CD4-positive, alpha-beta memory T cell (primary cell): ENCODE data around the gene PIK3CG. TPM values are rescaled to one million over a fixed set of nuclear protein-coding genes. Genes with fewer than 3 reads are reported as not detected.
"Not testable (repeated sequence)": the region's sequence is repeated elsewhere in the genome, so short reads cannot be mapped to it uniquely, and the experiment has no call there.

Source experiments
- CTCF ChIA-PET: fragments of 350-600 bp; sonication (Branson Sonifier 250); formaldehyde crosslinking; loops from one replicate; lab custom pipeline; 2021; ENCODE audit warnings: inconsistent platforms; ENCODE audit not compliant: partially characterized antibody; lab: Charles Lee
- POLR2A ChIA-PET: fragments of 350-600 bp; sonication (Branson Sonifier 250); formaldehyde crosslinking; loops from one replicate; lab custom pipeline; 2021; ENCODE audit not compliant: partially characterized antibody; lab: Charles Lee
- DNase-seq, 5 donors: peaks; one replicate each; pipeline versions ENCODE4 v3.0.0 to v3.0.0-alpha.2; 2020 to 2022; ENCODE audit warnings: mixed read lengths in 1 of 5
- H3K27ac ChIP-seq: one replicate; pipeline ENCODE4 v1.7.0; 2013; ENCODE audit warnings: low read depth, low read length
- H3K27me3 ChIP-seq: 2 replicates; pipeline ENCODE4 v1.7.0; 2013; ENCODE audit warnings: mild to moderate bottlenecking, low read length, moderate library complexity; ENCODE audit not compliant: insufficient read depth
- H3K36me3 ChIP-seq: 2 replicates; pipeline ENCODE4 v1.7.0; 2013; ENCODE audit warnings: mild to moderate bottlenecking, low read length, moderate library complexity; ENCODE audit not compliant: insufficient read depth
- H3K4me1 ChIP-seq: 2 replicates; pipeline ENCODE4 v1.7.0; 2013; ENCODE audit warnings: mild to moderate bottlenecking, low read length, moderate library complexity; ENCODE audit not compliant: insufficient read depth
- H3K4me3 ChIP-seq, 2 donors: one replicate each; pipeline ENCODE4 v1.7.0; 2013; ENCODE audit warnings: low read length in 2 of 2, mild to moderate bottlenecking in 1 of 2
- H3K9me3 ChIP-seq, 2 donors: one replicate each; pipeline ENCODE4 v1.7.0; 2013; ENCODE audit warnings: low read length in 2 of 2, control low read depth in 1 of 2; ENCODE audit not compliant: control insufficient read depth in 1 of 2
- H3K27ac Mint-ChIP-seq, 7 donors: one replicate each; pipeline ENCODE4 v1.8.0; 2020 to 2021; ENCODE audit warnings: mixed read lengths in 7 of 7, mild to moderate bottlenecking in 6 of 7, inconsistent platforms in 3 of 7, moderate library complexity in 3 of 7
- H3K27me3 Mint-ChIP-seq, 2 donors: one replicate each; pipeline ENCODE4 v1.8.0; 2020 to 2021; ENCODE audit warnings: mixed read lengths in 2 of 2
- H3K36me3 Mint-ChIP-seq, 2 donors: one replicate each; pipeline ENCODE4 v1.8.0; 2020 to 2021; ENCODE audit warnings: mixed read lengths in 2 of 2, inconsistent platforms in 1 of 2, mild to moderate bottlenecking in 1 of 2
- H3K4me1 Mint-ChIP-seq, 4 donors: one replicate each; pipeline ENCODE4 v1.8.0; 2020 to 2021; ENCODE audit warnings: mixed read lengths in 4 of 4, mild to moderate bottlenecking in 1 of 4
- H3K4me3 Mint-ChIP-seq, 8 donors: one replicate each; pipeline ENCODE4 v1.8.0; 2020 to 2021; ENCODE audit warnings: mixed read lengths in 8 of 8, mild to moderate bottlenecking in 7 of 8, moderate library complexity in 6 of 8, inconsistent platforms in 3 of 8
- H3K9me3 Mint-ChIP-seq, 8 donors: one replicate each; pipeline ENCODE4 v1.8.0; 2020 to 2021; ENCODE audit warnings: mixed read lengths in 8 of 8, mild to moderate bottlenecking in 5 of 8, inconsistent platforms in 3 of 8, moderate library complexity in 1 of 8
- intact Hi-C: fragments of 100-400 bp; cut with micrococcal nuclease; formaldehyde crosslinking; loops from one replicate; pipeline ENCODE4 v1.15.1; 2023
- polyA plus RNA-seq, 2 donors: library from polyadenylated mRNA; unstranded; fragments of 300-500 nt; fragmentation: Illumina TruSeq; gene quantifications; one replicate each; pipeline ENCODE4 v1.2.3, GENCODE V29; 2021
- total RNA-seq, 2 experiments: library from RNA; stranded (reverse); gene quantifications; one replicate each; pipeline ENCODE4 v1.2.3, GENCODE V29; 2021

Gene PIK3CG
- total and polyA plus RNA-seq, 4 experiments from 2014 or later = 15.3 to 32.6 (median 25.7) TPM

DNA sequence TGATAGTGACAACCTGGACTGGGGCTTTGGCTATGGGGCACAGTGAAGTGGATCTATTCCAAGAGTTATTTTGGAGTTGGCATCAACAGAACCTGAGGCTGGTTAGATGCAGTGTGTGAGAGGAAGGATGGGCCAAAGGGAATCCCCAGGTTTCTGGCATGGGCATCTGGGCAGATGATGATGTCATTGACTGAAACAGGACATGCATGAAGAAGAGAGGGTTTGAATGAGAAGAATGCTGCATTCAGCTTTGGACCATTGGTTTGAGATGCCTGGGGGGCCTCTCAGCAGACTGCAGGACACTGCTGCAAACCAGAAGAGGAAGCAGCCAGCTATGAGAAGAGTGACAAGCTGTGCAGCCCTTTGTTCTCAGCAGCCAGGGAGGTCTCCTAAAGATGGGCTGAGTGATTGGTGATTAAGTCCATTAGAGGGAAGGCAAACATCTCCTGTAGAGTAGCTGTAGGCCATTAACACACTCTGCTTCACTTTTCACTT, 23.1 kb upstream of the PIK3CG start:
- Mint-ChIP-seq H3K4me1 (peaks cover 0 to 1% (median 0%) of the 10 kb centered on the region in 4 donors), H3K4me3 (no peak overlapping the region), H3K27me3 (peaks cover 0 to 8% of the 10 kb centered on the region in 2 donors), H3K27ac (no peak overlapping the region), H3K36me3 (no peaks in the 10 kb centered on the region), H3K9me3 (peaks cover 0 to 3% (median 0%) of the 10 kb centered on the region in 8 donors)
- H3K4me3 ChIP-seq = no peak overlapping the region
- intact Hi-C loops = no loop called here
- no peak for DNase-seq
- POLR2A ChIA-PET = no interaction called here
- H3K36me3 ChIP-seq = no peaks in the 10 kb centered on the region
- H3K27ac ChIP-seq = no peak overlapping the region
- H3K9me3 ChIP-seq = no peaks in the 10 kb centered on the region
- CTCF ChIA-PET = no interaction called here
- no peaks in the 10 kb centered on the region for H3K4me1 ChIP-seq
- no peaks in the 10 kb centered on the region for H3K27me3 ChIP-seq

GRCh38 chr7:106844279-106844997, 20.6 kb upstream of the PIK3CG start:
- H3K4me3 ChIP-seq = no peak overlapping the region
- no peak overlapping the region for H3K27ac ChIP-seq
- POLR2A ChIA-PET = no interaction called here
- peaks cover 0 to 11% of the 10 kb centered on the region in 2 donors for H3K27me3 Mint-ChIP-seq
- H3K36me3 Mint-ChIP-seq = no peaks in the 10 kb centered on the region
- intact Hi-C loops = no loop called here
- no peaks in the 10 kb centered on the region for H3K9me3 ChIP-seq
- H3K4me1 ChIP-seq = no peaks in the 10 kb centered on the region
- no peak overlapping the region for H3K4me3 Mint-ChIP-seq
- CTCF ChIA-PET = no interaction called here
- no peaks in the 10 kb centered on the region for H3K36me3 ChIP-seq
- H3K9me3 Mint-ChIP-seq = peaks cover 0 to 3% (median 0%) of the 10 kb centered on the region in 8 donors
- no peaks in the 10 kb centered on the region for H3K27me3 ChIP-seq
- DNase-seq = no peak
- H3K4me1 Mint-ChIP-seq = peaks cover 0 to under 1% (median 0%) of the 10 kb centered on the region in 4 donors
- H3K27ac Mint-ChIP-seq = no peak overlapping the region

DNA sequence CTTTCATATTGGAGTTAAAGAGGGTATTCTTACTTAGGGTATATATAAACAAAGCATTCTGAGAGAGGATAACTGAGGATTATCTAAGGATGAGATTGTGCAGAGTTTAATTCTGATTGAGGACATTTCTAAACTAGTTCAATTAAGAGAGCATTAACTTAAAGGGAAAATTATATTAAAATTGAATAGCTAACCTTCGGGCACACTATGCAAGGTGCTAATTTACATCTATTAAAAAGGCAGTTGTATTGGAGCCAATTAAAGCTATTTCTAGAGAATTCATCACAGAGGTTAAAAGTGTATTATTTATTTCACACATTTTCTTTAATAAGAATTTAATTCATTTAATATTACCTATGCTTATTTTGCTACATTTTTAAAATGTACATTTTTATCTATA, 17.0 kb upstream of the PIK3CG start:
- Mint-ChIP-seq H3K9me3 (peaks cover 0 to 4% (median 0%) of the 10 kb centered on the region in 8 donors), H3K36me3 (no peaks in the 10 kb centered on the region), H3K27me3 (peaks cover 1 to 11% of the 10 kb centered on the region in 2 donors), H3K4me3 (no peak overlapping the region), H3K4me1 (no peaks in the 10 kb centered on the region), H3K27ac (no peak overlapping the region)
- ChIA-PET POLR2A (no interaction called here), CTCF (interaction anchor here (1.4 kb wide), 1 partner anchor 302 kb away, joined by 3 read pairs; no protein-coding TSS in a partner anchor)
- intact Hi-C loops = no loop called here
- no peak for DNase-seq
- Histone ChIP-seq H3K4me1 (no peaks in the 10 kb centered on the region), H3K36me3 (no peaks in the 10 kb centered on the region), H3K4me3 (no peak overlapping the region), H3K27me3 (no peaks in the 10 kb centered on the region), H3K9me3 (no peaks in the 10 kb centered on the region), H3K27ac (no peak overlapping the region)

DNA sequence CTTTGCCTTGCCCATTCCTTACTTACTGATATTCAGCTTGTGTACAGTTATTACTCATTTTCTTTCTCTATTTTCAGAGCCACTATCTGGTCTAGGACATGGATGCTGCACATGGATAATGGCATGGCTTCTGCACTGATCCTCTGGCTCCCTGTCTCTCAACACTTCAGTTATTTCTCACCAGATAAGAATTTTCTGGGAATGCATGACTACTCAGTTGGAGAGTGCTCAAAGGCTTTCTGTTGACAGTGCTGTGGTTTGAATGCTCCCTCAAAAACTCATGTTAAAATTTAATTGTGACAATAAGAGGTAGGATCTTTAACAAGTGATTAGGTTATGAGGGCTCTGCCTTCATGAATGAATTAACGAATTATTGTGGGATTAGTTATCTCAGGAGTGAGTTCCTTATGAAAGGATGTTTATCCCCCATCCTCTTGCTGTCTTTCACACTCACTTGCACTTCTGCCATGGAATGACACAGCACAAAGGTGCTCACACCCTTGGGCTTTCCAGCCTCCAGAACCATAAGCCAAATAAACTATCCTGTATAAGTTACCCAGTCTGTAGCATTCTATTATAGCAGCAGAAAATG, 16.1 kb upstream of the PIK3CG start:
- no peaks in the 10 kb centered on the region for H3K27me3 ChIP-seq
- H3K27ac Mint-ChIP-seq = no peak overlapping the region
- no peaks in the 10 kb centered on the region for H3K9me3 ChIP-seq
- H3K36me3 Mint-ChIP-seq = no peaks in the 10 kb centered on the region
- ChIA-PET POLR2A (no interaction called here), CTCF (interaction anchor here (1.4 kb wide), 1 partner anchor 301 kb away, joined by 3 read pairs; no protein-coding TSS in a partner anchor)
- H3K4me1 Mint-ChIP-seq = no peaks in the 10 kb centered on the region
- no peak for DNase-seq
- H3K4me3 ChIP-seq = no peak overlapping the region
- no peaks in the 10 kb centered on the region for H3K4me1 ChIP-seq
- H3K27ac ChIP-seq = no peak overlapping the region
- intact Hi-C loops = no loop called here
- H3K36me3 ChIP-seq = no peaks in the 10 kb centered on the region
- peaks cover 0 to 4% (median 0%) of the 10 kb centered on the region in 8 donors for H3K9me3 Mint-ChIP-seq
- no peak overlapping the region for H3K4me3 Mint-ChIP-seq
- H3K27me3 Mint-ChIP-seq = peaks cover 4 to 11% of the 10 kb centered on the region in 2 donors

DNA sequence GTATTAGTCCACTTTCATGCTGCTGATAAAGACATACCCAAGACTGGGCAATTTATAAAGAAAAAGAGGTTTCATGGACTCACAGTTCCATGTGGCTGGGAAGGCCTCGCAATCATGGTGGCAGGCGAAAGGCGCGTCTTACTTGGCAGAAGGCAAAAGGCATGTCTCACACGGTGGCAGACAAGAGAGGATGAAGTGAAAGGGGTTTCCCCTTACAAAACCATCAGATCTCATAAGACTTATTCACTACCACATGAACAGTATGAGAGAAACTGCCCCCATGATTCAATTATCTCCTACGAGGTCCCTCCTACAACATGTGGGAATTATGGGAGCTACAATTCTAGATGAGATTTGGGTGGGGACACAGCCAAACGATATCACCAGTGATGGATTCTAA, 13.4 kb upstream of the PIK3CG start:
- H3K4me1 Mint-ChIP-seq, H3K9me3 Mint-ChIP-seq, H3K36me3 ChIP-seq, H3K4me3 ChIP-seq, H3K27ac ChIP-seq, H3K4me1 ChIP-seq, H3K27ac Mint-ChIP-seq, H3K27me3 ChIP-seq, H3K27me3 Mint-ChIP-seq, H3K36me3 Mint-ChIP-seq, CTCF ChIA-PET, intact Hi-C loops, DNase-seq, H3K9me3 ChIP-seq, H3K4me3 Mint-ChIP-seq: not testable (repeated sequence)
- POLR2A ChIA-PET = interaction anchor here (1.3 kb wide), 1 partner anchor 13 kb away, joined by 3 read pairs; the partner anchor contains the start of gene PIK3CG

GRCh38 chr7:106853250-106853908, 11.7 kb upstream of the PIK3CG start:
- POLR2A ChIA-PET = interaction anchor here (1.0 kb wide), 1 partner anchor 10 kb away, joined by 3 read pairs; no protein-coding TSS in a partner anchor
- Mint-ChIP-seq H3K27me3 (peaks cover 2 to 4% of the 10 kb centered on the region in 2 donors), H3K9me3 (peaks cover 0 to 4% (median 2%) of the 10 kb centered on the region in 8 donors), H3K4me3 (no peak overlapping the region), H3K36me3 (peaks cover 0 to 6% of the 10 kb centered on the region in 2 donors), H3K4me1 (peaks cover 0 to 8% (median 0%) of the 10 kb centered on the region in 4 donors), H3K27ac (peak overlapping the region in 1 of 7 donors; percentile 10)
- CTCF ChIA-PET = no interaction called here
- H3K4me3 ChIP-seq = no peak overlapping the region
- H3K4me1 ChIP-seq = no peaks in the 10 kb centered on the region
- H3K36me3 ChIP-seq = no peaks in the 10 kb centered on the region
- intact Hi-C loops = no loop called here
- H3K27me3 ChIP-seq = no peaks in the 10 kb centered on the region
- H3K27ac ChIP-seq = no peak overlapping the region
- no peaks in the 10 kb centered on the region for H3K9me3 ChIP-seq
- no peak for DNase-seq
